OCI-LY3 (cell line): ENCODE data around the gene TSPAN16.

Experiments used
- H2AFZ ChIP-seq: fragments of 200-600, 300-600 bp; shearing (Covaris generic); 2 replicates; pipeline ENCODE4 v1.6.0; 2014; ENCODE audit warnings: antibody characterized with exemption, low read depth, low read length
- H3K27ac ChIP-seq: fragments of 200-600, 300-600 bp; sonication (generic); 2 replicates; pipeline ENCODE4 v1.5.1; 2014; ENCODE audit warnings: mild to moderate bottlenecking, low read length, moderate library complexity, mixed read lengths
- H3K27me3 ChIP-seq: fragments of 200-600, 300-600 bp; sonication (generic); 2 replicates; pipeline ENCODE4 v1.6.1; 2014; ENCODE audit warnings: low read depth, low read length, mixed read lengths
- H3K36me3 ChIP-seq: fragments of 200-600, 300-600 bp; sonication (generic); replicated peaks from 2 replicates; pipeline ENCODE3; 2014; ENCODE audit warnings: low read depth, low read length, mixed read lengths
- H3K4me1 ChIP-seq: fragments of 300-600, 200-600 bp; sonication (generic); 2 replicates; pipeline ENCODE4 v1.6.1; 2014; ENCODE audit warnings: low read length, mixed read lengths
- H3K4me2 ChIP-seq: fragments of 200-600, 300-600 bp; sonication (generic); 2 replicates; pipeline ENCODE4 v1.6.1; 2014; ENCODE audit warnings: low read length, mixed read lengths
- H3K4me3 ChIP-seq: fragments of 300-600, 200-600 bp; sonication (generic); 2 replicates; pipeline ENCODE4 v1.5.1; 2014; ENCODE audit warnings: antibody characterized with exemption, mild to moderate bottlenecking, low read length, moderate library complexity
- H3K79me2 ChIP-seq: fragments of 300-600, 200-600 bp; shearing (Covaris generic); 2 replicates; pipeline ENCODE4 v1.6.1; 2014; ENCODE audit warnings: mild to moderate bottlenecking, low read length, mixed read lengths
- H3K9ac ChIP-seq: fragments of 300-600, 200-600 bp; shearing (Covaris generic); 2 replicates; pipeline ENCODE4 v1.6.0; 2014; ENCODE audit warnings: mild to moderate bottlenecking, low read length, moderate library complexity
- H3K9me3 ChIP-seq: fragments of 200-600, 300-600 bp; shearing (Covaris generic); 2 replicates; pipeline ENCODE4 v1.6.1; 2014; ENCODE audit warnings: low read length, mixed read lengths; ENCODE audit not compliant: insufficient read depth
- H4K20me1 ChIP-seq: fragments of 200-600, 300-600 bp; sonication (generic); 2 replicates; pipeline ENCODE4 v1.6.1; 2016; ENCODE audit warnings: low read length, mixed read lengths; ENCODE audit not compliant: insufficient read depth
- EZH2phosphoT487 ChIP-seq: fragments of 200-600 bp; shearing (Covaris generic); IDR thresholded peaks from 2 replicates; pipeline ENCODE4 v1.6.1; 2018; ENCODE audit warnings: antibody characterized with exemption, mixed run types, low read depth
- TF ChIP-seq, protein P1 (sequence below): fragments of 200-600, 300-600 bp; sonication (generic); IDR thresholded peaks from 2 replicates; pipeline ENCODE4 v1.5.1; 2014; ENCODE audit warnings: antibody characterized with exemption, low read length, low read depth

TSPAN16 gene

DNA sequence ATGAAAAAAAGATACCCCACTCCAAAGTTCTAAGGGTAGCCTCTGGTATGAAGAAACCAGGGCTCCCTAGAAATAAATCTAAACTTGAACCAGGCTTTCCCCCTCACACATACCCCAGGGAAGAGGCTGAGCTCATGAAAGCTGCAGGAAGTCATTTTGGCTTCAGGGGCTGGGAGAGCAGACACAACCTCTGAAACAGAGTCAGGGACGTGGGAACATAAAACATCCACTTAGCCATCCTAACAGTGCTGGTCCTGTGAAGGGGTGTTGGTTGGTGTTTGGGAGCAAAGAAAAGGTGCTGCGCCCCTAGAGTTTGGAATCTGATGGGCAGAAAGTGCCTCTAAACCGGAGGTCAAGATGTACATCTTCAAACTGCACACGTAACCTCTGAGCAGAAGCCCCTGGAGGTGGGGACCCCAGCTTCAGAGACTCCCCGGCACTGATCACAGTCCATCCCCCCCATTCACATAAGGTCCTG is 27.7 kb downstream of the TSPAN16 start:
- H3K4me2 ChIP-seq, result peak overlapping the region; percentile 30
- no peak for TF ChIP-seq EZH2phosphoT487
- TF ChIP-seq, protein P1, sequence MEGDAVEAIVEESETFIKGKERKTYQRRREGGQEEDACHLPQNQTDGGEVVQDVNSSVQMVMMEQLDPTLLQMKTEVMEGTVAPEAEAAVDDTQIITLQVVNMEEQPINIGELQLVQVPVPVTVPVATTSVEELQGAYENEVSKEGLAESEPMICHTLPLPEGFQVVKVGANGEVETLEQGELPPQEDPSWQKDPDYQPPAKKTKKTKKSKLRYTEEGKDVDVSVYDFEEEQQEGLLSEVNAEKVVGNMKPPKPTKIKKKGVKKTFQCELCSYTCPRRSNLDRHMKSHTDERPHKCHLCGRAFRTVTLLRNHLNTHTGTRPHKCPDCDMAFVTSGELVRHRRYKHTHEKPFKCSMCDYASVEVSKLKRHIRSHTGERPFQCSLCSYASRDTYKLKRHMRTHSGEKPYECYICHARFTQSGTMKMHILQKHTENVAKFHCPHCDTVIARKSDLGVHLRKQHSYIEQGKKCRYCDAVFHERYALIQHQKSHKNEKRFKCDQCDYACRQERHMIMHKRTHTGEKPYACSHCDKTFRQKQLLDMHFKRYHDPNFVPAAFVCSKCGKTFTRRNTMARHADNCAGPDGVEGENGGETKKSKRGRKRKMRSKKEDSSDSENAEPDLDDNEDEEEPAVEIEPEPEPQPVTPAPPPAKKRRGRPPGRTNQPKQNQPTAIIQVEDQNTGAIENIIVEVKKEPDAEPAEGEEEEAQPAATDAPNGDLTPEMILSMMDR, result no peak
- no peaks in the 10 kb centered on the region for H3K79me2 ChIP-seq
- H3K4me1 ChIP-seq, result peaks cover 29% of the 10 kb centered on the region
- H2AFZ ChIP-seq, result no peak overlapping the region
- H3K27me3 ChIP-seq, result no peaks in the 10 kb centered on the region
- H4K20me1 ChIP-seq, result no peaks in the 10 kb centered on the region
- no peak overlapping the region for H3K27ac ChIP-seq
- no peaks in the 10 kb centered on the region for H3K36me3 ChIP-seq
- no peaks in the 10 kb centered on the region for H3K9me3 ChIP-seq
- H3K9ac ChIP-seq, result no peak overlapping the region
- H3K4me3 ChIP-seq, result no peak overlapping the region

DNA sequence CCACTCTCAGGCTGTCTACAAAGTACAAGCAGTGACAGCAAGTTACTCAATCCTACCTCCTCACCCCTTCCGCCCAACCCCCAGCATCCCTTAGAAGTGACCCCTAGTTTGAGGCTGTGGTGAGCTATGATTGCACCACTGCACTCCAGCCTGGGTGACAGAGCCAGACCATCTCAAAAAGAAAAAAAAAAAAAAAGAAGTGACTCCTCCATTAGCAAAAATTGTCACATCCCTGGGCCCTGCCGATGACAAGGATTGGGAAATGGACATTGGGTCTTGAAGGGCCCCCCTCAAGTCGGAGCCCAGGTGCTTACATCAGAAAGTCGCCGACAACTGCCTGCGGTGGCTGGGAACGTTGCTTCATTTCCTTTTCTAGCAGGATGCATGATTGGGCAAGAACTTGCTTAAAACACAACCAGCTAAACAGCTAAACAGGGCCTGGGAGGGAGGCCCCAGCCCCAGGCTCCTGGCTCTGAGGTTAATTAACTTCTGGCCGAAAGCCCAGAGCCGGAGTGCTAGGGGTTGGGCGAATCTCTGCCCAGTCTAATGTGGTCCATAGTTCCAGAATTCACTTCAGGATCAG is 28.2 kb downstream of the TSPAN16 start:
- no peaks in the 10 kb centered on the region for H3K36me3 ChIP-seq
- H3K9ac ChIP-seq, result no peak overlapping the region
- H3K4me2 ChIP-seq, result peak overlapping the region; percentile 30

DNA sequence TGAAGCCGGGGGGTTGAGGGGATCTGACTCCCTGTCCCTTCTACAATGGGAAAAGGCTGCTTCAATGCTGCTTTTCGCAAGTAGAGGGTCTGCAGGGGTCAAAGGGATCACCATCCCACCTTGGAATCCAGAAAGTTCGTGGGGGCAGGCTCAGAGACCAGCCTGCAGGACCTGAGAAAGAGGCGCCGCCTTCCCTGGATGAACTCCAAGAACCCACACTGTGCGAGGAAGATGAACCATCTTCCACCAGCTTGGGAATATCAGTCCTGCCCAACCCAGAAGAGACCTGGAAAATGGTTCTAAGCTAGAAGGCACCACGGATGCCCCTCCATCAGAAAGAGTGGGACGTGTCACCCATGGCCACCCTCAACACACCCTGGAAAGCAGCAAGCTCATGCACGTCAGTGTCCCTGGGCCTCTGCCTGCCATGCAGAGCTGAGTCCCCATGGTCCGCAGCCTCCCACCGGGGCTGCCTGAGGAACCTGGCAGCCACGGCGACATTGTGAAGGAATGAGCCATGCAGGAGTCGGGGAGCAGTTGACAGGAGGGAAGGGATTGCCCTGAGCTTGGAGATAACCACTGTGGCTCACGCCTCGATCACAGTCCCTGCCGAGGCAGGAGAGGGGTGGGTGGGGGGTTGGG is 28.9 kb downstream of the TSPAN16 start:
- H3K9ac ChIP-seq, result no peak overlapping the region
- H2AFZ ChIP-seq, result no peak overlapping the region
- no peak overlapping the region; the same call in 1 of the 2 replicates for H3K4me2 ChIP-seq
- H3K4me3 ChIP-seq, result no peak overlapping the region
- TF ChIP-seq, protein P1, result no peak
- TF ChIP-seq EZH2phosphoT487, result no peak
- peaks cover 29% of the 10 kb centered on the region for H3K4me1 ChIP-seq
- no peaks in the 10 kb centered on the region for H3K27me3 ChIP-seq
- H3K27ac ChIP-seq, result no peak overlapping the region
- no peaks in the 10 kb centered on the region for H4K20me1 ChIP-seq
- no peaks in the 10 kb centered on the region for H3K9me3 ChIP-seq
- H3K79me2 ChIP-seq, result no peaks in the 10 kb centered on the region
- no peaks in the 10 kb centered on the region for H3K36me3 ChIP-seq

More for the DNA sequence above, 28.2 kb downstream of the TSPAN16 start:
- no peaks in the 10 kb centered on the region for H3K79me2 ChIP-seq
- H2AFZ ChIP-seq, result no peak overlapping the region
- TF ChIP-seq EZH2phosphoT487, result no peak
- TF ChIP-seq, protein P1, result no peak
- H3K27me3 ChIP-seq, result no peaks in the 10 kb centered on the region
- no peaks in the 10 kb centered on the region for H4K20me1 ChIP-seq
- no peak overlapping the region for H3K4me3 ChIP-seq
- H3K27ac ChIP-seq, result no peak overlapping the region
- H3K4me1 ChIP-seq, result peaks cover 29% of the 10 kb centered on the region
- H3K9me3 ChIP-seq, result no peaks in the 10 kb centered on the region

DNA sequence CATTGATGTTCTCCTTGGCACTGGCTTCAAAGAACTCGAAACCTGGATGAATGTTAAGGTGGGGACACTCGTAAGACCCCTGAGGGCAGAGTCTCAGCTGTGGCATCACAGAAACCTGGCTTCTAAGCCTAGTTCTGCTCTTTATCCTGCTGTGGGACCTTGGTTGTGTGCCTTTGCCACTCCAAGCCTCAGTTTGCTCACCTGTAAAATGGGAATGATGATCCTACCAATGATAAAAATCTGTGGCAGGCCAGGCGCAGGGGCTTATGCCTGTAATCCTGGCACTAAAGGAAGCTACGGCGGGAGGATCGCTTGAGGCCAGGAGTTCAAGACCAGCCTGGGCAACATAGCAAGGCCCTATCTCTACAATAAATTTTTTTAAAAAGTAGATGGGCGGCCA is 29.6 kb downstream of the TSPAN16 start:
- Histone ChIP-seq H3K9me3 (no peaks in the 10 kb centered on the region), H3K79me2 (no peaks in the 10 kb centered on the region), H3K27ac (no peak overlapping the region), H3K4me1 (peaks cover 27% of the 10 kb centered on the region), H2AFZ (no peak overlapping the region), H3K4me2 (no peak overlapping the region), H3K4me3 (no peak overlapping the region), H4K20me1 (no peaks in the 10 kb centered on the region), H3K36me3 (no peaks in the 10 kb centered on the region), H3K27me3 (no peaks in the 10 kb centered on the region), H3K9ac (no peak overlapping the region)
- TF ChIP-seq EZH2phosphoT487, result no peak
- TF ChIP-seq, protein P1, result no peak
